HG03442 (cell line): ENCODE measurements around the gene AGAP5.
"Not testable (repeated sequence)": the region's sequence is repeated elsewhere in the genome, so short reads cannot be mapped to it uniquely, and the experiment has no call there.

Experiments used
- ATAC-seq: cut with Tn5 transposase; IDR thresholded peaks from one replicate; pipeline ENCODE4 v1.9.1; 2021; ENCODE audit warnings: mild to moderate bottlenecking, moderate library complexity; ENCODE audit not compliant: unreplicated experiment

AGAP5 gene

GRCh38 chr10:73715179-73716156 is 17.6 kb upstream of the AGAP5 start:
- not testable (repeated sequence) for ATAC-seq

DNA sequence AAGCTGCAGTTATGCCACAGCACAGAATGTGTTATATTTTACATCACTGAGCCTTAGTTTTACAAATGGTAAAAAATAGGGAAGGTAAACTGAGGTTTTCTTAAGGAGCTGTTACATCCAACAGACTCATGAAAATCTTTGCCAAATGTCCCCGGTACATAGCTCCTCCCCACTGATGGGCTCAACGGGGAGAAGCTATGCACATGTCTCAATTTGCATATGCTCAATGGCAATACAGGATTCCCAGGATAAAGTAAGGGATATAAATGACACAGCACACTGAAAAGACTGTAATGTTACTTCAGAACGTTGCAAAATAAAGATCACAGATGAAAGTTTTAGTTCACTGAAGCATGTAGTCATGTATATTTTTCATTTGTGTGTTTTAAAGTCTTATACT is 16.6 kb upstream of the AGAP5 start:
- not testable (repeated sequence) for ATAC-seq

GRCh38 chr10:73713912-73714311 is 16.0 kb upstream of the AGAP5 start:
- not testable (repeated sequence) for ATAC-seq

GRCh38 chr10:73711683-73712082 is 13.8 kb upstream of the AGAP5 start:
- ATAC-seq: not testable (repeated sequence)

- not testable (repeated sequence) for ATAC-seq
Observed at GRCh38 chr10:73708122-73708521, 10.2 kb upstream of the AGAP5 start.

DNA sequence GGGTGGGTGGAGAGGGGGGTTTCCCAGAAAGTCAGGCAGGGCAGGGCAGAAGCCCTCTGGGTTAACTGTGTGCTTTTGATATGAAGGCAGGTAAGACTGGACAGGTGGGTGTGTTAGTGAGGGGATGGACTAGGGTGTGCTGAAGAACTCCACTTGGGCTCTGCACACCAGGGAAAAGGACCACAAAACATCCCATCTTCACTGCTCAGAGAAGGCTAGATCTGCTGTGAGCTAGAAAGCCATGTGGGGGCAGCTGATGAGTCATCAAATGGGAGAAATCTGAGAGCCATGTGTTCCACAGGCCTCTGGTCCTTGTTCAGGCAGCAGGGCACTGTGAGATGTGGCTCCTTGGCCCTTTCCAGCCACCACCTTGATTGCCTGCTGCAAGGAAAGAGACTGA is 9.7 kb upstream of the AGAP5 start:
- ATAC-seq: not testable (repeated sequence)

- ATAC-seq: not testable (repeated sequence)
Observed at GRCh38 chr10:73706488-73706887, 8.6 kb upstream of the AGAP5 start.

DNA sequence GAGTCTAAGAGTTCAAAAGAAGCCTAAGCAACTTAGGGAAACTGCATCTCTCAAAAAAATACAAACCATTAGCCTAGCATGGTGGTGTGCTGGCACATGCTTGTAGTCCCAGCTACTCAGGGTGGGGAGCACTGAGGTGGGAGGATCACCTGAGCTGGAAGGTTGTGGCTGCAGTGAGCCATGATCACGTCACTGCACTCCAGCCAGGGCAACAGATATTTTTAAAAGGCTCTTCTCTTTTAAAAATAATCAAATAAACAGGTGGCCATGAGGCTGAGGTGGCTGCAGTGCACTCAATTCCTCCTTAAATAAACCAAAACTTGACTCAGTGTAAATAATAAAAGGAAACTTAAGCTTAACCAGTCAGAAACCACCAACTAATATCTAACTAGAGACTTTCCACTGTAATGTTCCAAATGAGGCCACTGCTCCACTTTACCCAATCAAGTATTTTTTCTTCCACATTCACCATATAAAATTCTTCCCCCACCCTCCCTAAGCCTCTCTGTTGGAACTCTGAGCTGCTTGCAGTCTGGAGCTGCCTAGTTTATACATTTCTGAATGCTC is 7.7 kb upstream of the AGAP5 start:
- not testable (repeated sequence) for ATAC-seq

DNA sequence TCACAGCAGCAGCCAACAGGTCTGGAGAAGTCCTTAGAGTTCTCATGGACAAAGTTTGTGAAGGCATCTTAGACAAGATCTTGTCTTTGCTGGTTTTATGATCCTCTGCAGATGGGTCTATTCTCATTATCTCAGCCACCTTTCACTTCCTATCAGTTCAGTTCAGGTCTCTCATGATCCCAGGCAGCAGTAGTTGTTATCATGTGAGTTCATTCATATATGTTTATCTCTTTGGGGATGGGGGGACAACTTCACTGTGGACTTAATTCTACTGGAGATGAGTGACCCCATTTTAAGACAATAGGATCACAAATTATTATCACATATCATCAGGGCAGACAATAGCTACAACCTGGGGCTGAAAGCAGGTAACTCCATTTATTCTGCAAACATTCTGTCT is 6.0 kb upstream of the AGAP5 start:
- not testable (repeated sequence) for ATAC-seq

DNA sequence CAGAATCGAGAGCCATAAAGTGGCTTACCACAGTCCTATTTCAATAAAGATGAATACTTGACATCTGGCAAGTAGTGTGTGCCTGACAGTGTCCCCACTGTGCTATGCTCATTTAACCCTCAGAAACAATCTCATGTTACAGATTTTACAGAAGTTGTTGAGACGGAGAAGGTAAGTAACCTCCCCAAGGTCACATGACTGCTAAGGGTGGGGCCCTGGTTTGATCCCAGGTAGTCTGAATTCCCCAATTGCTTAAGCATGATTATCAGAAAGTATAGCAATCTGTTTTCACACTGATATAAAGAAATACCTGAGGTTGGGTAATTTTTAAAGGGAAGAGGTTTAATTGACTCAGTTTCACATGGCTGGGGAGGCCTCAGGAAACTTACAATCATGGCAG is 910 bp upstream of the AGAP5 start:
- not testable (repeated sequence) for ATAC-seq

DNA sequence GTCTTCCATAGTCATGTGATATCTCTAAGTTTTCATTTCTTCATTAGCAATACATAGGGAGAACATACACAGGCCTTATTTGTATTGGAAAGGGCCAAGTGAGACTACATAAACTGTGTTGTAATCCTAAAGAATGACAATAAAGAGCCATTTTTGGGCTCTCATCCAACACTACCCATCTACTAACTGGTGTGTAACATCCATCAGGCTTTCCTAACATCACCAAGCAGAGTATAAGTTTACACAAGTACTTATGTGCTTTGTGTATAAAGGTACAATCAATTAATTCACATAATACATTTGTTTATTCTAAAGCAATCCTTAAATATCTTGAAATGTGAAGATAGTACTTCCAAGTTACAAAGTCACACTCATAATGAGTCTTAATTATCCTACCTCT is 2.6 kb downstream of the AGAP5 start:
- not testable (repeated sequence) for ATAC-seq

DNA sequence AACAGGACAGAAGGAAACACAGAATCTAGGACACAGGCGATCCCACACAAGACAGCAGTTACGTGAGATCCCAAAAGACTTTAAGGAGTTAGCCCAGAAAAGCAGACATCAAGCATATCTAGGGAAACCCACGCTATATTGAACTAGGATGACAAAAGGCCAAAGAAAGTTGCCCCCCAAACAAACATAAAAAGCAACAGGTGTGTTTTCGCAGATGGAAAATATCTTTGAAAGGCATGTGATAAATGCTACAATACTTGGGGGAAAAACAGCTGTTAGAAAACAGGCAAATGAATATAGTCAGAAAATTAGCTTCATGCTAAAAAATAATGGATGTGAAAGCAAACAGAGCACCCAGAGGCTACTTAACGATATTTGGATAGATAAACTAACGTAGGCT is 7.2 kb downstream of the AGAP5 start:
- ATAC-seq: not testable (repeated sequence)

- ATAC-seq: not testable (repeated sequence)
Observed at GRCh38 chr10:73689596-73689995, 8.3 kb downstream of the AGAP5 start.

DNA sequence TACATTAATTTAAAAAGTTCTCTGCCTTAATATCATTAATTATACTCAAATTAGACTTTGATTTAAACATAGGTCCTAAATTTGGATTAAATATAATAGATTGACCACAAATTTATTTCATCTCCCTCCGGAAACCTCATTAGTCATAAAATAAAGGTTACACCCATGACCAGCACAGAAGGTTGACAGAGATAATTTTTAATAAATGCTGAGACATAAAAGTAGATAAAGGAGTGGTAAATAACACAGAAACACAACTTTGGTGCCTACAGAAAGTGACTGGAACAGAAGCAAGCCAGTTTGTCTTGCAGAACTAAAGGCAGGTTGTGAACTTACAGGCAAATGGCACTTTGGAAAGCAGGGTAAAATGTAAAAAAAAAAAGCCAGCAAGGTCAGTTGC is 10.3 kb downstream of the AGAP5 start:
- ATAC-seq: not testable (repeated sequence)

- ATAC-seq: not testable (repeated sequence)
Observed at GRCh38 chr10:73674546-73674945, 23.4 kb downstream of the AGAP5 start.

GRCh38 chr10:73668378-73668777 is 29.5 kb downstream of the AGAP5 start:
- not testable (repeated sequence) for ATAC-seq

DNA sequence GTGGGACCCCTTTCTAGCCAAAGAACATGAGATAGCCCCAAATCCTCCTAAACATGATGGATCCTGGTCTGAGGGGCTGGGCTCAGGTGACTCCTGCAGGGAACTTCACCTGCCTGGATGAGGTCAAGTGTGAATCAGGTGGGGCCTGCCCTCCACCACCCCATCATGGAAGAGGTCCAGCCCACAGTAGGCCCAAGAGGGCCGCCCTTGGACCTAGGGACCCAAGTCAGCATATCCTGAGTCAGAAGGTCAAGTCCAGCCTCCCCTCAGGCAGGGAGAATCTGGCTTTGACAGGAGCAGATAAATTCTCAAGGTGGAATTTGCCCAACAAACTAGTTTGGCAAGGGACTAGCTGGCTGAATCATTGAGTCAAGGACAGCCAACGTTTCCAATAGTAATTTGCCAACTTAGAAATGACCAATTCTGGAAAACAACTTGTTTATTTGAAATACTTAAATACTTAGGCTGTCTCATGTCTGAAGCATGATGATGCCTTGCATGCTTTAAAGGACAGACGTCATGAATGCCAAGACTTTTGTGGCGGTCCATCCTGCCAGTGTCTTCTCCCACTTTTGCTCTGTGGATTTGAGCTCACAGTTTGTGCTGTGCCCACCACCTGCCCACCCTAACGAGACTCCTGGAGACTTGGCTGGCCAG is 31.6 kb downstream of the AGAP5 start:
- not testable (repeated sequence) for ATAC-seq

DNA sequence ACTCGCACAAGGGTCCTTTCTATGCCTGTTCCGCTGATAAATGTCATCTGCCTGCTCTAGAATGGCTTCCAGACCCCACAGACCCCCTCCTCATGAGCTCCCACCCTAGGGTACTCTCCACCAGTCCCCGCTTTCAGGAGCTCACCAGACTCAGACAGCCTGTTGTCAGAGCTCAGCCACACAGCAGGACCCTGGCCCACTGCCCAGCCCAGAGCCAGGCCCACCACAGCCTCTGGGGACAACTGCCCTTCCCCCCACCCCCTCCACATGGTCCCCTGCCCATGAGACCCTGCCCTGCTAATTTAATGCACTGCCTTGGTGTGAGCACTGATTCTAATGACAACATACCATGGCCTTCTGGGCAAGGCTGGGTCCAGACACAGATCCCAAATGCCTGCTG is 32.3 kb downstream of the AGAP5 start:
- ATAC-seq: not testable (repeated sequence)

DNA sequence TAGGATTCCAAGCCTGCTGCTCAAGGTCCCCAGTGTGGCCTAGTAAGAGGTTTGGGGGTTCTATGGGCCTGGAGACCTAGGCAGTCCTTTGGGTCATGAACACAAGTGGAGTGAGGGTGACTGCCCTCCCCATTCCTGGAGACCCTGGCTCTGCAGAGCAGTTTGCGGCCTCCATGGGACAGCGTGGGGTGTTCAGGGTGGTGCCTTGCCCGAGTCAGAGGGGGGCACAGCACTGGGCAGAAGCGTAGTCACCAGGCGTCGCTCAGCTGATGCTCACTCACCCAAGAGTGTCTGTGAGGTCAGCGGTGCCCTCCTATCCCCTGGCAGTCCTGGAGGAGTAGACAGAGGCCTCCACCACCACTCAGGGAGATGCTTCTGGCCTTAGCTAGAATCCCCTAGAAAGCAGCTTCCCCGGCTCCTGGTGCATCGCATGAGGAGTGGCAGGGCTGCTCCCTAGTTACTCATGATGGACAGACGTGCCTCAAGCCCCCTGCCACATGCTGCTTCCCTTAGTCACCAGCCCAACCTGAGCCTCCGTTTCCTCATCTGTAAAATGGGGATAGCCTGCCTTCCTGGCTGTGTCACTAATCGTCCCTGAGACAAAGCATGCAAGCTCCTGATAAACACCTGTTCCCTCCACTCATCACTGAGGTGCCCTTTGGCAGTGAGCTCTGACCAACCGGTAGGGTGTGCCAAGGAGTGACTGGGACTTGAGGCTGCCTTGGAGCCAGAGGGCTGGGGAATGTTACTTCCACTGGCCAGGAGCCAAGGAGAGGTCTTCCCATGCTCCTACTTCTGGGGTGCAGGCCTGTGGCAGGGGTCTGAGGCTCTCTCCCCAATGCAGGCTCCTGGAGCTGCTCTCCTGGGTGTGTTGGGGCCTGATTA is 33.5 kb downstream of the AGAP5 start:
- ATAC-seq: not testable (repeated sequence)

DNA sequence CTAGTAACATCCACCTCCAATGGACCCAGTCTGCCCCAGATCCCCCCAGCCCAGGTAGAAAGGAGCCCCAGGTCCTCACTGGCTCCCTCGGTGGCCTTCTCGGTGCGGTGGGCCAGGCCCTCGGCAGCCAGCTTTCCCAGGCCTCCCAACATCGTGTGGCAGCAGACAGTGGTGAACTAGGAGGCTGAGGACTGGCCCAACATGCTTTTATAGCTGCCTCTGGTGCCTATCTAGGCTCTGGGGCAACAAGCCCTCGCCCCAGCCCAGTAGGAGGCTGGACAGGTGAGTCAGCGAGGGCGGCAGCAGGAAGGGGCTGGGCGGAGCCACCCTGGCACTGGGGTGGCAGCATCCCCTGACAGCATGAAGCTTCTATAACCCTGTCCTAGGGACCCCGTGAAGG is 34.3 kb downstream of the AGAP5 start:
- ATAC-seq: not testable (repeated sequence)
